GM12864 (cell line): Measurements from ENCODE around the gene CAPS.

ENCODE experiments used
- DNase-seq: peaks from one replicate; pipeline ENCODE4 v3.0.0-alpha.2; 2011; ENCODE audit warnings: low read depth
- H3K4me3 ChIP-seq: 2 replicates; pipeline ENCODE4 v1.5.1; 2011; ENCODE audit warnings: mild to moderate bottlenecking, low read depth, low read length, control low read depth
- CTCF ChIP-seq: IDR thresholded peaks from 2 replicates; pipeline ENCODE4 v1.5.1; 2011; ENCODE audit warnings: low read depth, mild to moderate bottlenecking, moderate library complexity, low read length, control low read depth, inconsistent platforms; ENCODE audit errors: missing control alignments

The CAPS gene

GRCh38 chr19:5916181-5916708 lies 2.2 kb downstream of the CAPS start:
- H3K4me3 ChIP-seq, result no peak overlapping the region
- no peak for DNase-seq
- TF ChIP-seq CTCF, result no peak

GRCh38 chr19:5917431-5918107 lies 3.5 kb downstream of the CAPS start:
- DNase-seq, result no peak
- no peak for TF ChIP-seq CTCF
- H3K4me3 ChIP-seq, result no peak overlapping the region

- TF ChIP-seq CTCF, result no peak
- DNase-seq, result no peak
- H3K4me3 ChIP-seq, result no peak overlapping the region
Measured at GRCh38 chr19:5918463-5919079, 4.5 kb downstream of the CAPS start.

- H3K4me3 ChIP-seq, result no peak overlapping the region
- TF ChIP-seq CTCF, result no peak
- DNase-seq, result no peak
Measured at GRCh38 chr19:5921516-5922160, 7.6 kb downstream of the CAPS start.

GRCh38 chr19:5922161-5922545 lies 8.1 kb downstream of the CAPS start:
- H3K4me3 ChIP-seq, result no peak overlapping the region
- no peak for TF ChIP-seq CTCF
- DNase-seq, result no peak

GRCh38 chr19:5923356-5923755 lies 9.3 kb downstream of the CAPS start:
- TF ChIP-seq CTCF, result no peak
- DNase-seq, result no peak
- H3K4me3 ChIP-seq, result no peak overlapping the region
